Amygdala (tissue), 56 donors: Measurements from ENCODE around the gene FLOT1.
"Not testable (repeated sequence)": the region's sequence is repeated elsewhere in the genome, so short reads cannot be mapped to it uniquely, and the experiment has no call there.

ENCODE experiments used
- DNase-seq, 56 donors: peaks; one replicate each; lab custom pipeline; 2025; lab: John Stamatoyannopoulos, UW

FLOT1 gene

DNA sequence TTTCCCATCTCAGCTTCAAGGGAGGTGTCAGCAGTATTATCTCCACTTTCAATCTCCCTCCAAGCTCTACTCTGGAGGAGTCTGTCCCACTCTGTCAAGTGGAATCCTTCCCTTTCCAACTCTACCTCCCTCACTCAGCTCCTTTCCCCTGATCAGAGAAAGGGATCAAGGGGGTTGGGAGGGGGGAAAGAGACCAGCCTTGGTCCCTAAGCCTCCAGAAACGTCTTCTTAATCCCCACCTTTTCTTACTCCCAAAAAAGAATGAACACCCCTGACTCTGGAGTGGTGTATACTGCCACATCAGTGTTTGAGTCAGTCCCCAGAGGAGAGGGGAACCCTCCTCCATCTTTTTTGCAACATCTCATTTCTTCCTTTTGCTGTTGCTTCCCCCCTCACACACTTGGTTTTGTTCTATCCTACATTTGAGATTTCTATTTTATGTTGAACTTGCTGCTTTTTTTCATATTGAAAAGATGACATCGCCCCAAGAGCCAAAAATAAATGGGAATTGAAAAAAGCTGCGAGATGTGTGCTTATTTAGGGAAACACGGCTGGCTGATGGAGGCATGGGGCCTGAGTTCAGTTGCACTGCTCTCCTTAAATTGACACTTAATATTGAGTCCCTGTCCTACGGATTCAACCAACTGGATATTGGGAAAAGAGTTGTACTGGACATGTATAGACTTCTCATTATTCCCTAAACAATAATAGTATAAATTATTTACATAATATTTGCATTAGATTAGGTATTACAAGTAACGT is 17.4 kb downstream of the FLOT1 start:
- no peak for DNase-seq

DNA sequence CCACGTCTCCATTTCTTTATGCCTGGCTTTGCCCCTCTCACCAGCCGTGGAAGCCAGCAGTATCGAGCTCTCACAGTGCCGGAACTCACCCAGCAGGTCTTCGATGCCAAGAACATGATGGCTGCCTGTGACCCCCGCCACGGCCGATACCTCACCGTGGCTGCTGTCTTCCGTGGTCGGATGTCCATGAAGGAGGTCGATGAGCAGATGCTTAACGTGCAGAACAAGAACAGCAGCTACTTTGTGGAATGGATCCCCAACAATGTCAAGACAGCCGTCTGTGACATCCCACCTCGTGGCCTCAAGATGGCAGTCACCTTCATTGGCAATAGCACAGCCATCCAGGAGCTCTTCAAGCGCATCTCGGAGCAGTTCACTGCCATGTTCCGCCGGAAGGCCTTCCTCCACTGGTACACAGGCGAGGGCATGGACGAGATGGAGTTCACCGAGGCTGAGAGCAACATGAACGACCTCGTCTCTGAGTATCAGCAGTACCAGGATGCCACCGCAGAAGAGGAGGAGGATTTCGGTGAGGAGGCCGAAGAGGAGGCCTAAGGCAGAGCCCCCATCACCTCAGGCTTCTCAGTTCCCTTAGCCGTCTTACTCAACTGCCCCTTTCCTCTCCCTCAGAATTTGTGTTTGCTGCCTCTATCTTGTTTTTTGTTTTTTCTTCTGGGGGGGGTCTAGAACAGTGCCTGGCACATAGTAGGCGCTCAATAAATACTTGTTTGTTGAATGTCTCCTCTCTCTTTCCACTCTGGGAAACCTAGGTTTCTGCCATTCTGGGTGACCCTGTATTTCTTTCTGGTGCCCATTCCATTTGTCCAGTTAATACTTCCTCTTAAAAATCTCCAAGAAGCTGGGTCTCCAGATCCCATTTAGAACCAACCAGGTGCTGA is 18.4 kb downstream of the FLOT1 start:
- not testable (repeated sequence) for DNase-seq

DNA sequence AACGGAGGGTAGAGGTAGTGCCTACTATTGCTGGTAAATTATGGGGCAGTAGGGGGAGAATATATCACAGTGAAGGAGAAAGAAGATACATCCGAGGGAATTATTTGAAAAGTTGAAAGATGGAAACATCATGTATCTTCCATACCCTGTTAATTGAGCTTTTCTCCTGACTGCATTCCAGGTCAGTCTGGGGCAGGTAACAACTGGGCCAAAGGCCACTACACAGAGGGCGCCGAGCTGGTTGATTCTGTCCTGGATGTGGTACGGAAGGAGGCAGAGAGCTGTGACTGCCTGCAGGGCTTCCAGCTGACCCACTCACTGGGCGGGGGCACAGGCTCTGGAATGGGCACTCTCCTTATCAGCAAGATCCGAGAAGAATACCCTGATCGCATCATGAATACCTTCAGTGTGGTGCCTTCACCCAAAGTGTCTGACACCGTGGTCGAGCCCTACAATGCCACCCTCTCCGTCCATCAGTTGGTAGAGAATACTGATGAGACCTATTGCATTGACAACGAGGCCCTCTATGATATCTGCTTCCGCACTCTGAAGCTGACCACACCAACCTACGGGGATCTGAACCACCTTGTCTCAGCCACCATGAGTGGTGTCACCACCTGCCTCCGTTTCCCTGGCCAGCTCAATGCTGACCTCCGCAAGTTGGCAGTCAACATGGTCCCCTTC is 19.2 kb downstream of the FLOT1 start:
- DNase-seq: not testable (repeated sequence)

GRCh38 chr6:30722280-30723112 is 20.0 kb downstream of the FLOT1 start:
- peak in 49 of 56 donors; percentile 11 to 89 (median 62) for DNase-seq

DNA sequence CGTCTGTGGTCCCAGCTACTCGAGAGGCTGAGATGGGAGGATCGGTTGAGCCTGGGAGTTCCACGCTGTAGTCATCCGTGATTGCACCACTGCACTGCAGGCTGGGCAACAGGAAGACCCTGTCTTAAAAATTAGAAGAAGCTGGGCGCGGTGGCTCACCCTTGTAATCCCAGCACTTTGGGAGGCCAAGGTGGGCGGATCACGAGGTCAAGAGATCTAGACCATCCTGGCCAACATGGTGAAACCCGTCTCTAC is 20.5 kb downstream of the FLOT1 start:
- DNase-seq: not testable (repeated sequence)

DNA sequence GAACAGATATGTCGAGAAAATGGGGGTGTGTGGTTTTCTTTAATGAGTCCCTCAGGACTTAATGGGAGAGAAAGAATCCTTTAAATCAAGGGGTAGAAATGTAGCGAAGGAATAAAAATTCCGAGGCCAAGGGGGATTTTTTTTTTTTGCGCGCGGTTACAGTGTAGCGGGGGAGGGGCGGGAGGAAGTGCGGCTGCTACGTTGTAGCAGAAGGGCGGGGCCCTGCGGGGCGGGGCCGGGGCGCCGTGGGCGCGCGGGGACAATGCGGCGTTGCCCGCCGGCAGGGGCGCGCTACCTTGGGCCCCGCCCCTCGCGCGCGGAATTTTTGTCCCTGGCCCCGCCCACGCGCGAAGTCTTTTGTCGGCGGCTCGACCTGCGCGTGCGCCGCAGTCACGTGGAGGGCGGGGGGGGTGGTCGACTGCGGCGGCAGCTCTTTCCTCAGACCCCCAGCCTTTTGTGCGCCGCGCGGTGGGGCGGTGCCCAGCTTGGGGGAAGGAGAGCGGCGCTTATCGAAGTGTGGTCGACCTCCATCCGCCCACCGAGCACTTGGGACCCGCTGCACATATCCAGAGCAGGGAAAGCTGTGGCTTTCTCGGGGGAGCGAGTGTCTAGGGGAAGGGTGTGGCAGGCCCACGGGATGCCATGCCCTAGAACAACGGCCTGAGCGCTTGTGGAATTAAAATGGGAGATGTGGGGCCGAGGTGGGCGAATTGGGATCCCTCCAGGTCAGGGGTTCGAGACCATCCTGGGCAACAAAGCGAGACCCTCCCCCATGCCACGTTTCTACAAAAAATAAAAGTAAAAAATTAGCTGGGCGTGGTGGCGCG is 21.1 kb downstream of the FLOT1 start:
- DNase-seq: peak in 54 of 56 donors; percentile 25 to 89 (median 77)

DNA sequence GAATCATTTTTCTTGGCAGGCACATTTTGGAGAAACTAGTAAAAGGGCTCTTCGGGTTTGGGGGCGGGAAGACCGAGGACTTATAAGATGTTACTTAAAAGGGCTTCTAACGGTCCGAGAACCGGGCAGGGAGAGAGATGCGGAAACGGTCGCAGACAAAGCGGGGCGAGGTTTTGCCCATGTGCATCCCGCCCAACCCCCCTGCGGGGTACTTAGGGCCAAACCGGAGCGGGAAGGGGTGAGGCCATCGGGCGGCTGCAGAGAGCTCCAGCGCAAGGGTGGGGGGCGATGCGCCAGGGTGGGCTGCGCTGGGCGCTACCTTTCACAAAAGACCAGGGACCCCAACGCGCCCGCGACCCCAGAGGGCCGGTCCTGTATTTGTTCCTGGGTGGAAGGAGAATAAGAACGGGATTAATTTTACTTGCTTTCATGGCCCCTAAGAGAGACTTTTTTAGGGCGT is 21.7 kb downstream of the FLOT1 start:
- DNase-seq: peak in 32 of 56 donors; percentile 6 to 59 (median 32)

DNA sequence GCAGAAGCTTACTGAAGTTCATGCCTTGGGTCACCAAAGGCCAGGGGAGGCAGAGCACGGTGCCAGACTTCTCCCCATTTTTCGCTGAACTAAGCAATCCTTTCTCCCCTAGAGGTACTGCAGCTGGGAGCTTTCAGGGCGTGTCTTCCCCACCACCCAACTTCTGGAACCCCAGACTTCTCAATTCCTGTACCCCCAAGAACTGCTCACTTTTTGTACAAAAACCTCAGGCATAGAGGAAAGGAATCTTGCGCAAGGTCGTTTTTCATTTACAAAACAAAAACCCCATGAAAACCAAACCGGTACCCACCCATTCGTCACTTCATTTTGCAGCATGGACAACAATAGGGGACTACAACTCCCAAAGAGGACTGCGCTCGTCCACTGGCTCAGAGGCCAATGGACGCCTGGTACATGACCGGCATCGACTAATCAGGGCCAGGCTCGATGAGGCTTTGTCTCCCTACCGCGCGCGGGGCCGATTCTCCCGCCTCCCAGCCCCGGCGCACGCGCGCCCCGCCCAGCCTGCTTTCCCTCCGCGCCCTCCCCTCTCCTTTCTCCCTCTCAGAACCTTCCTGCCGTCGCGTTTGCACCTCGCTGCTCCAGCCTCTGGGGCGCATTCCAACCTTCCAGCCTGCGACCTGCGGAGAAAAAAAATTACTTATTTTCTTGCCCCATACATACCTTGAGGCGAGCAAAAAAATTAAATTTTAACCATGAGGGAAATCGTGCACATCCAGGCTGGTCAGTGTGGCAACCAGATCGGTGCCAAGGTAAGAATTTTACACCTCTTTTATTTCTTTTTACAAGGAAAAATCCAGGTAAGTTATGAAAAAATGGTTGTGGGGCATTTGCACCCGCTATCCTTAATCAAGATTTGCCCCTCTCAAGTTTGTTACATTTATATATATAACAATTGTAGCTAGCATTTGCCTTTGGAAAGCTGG is 22.4 kb downstream of the FLOT1 start, which contains the start of gene TUBB:
Gene TUBB (plus strand): TSS at position 562 of the 947 bp plus-strand sequence. CDS start 155 bp downstream, at position 717.
- DNase-seq: peak; percentile 53 to 99 (median 96)

GRCh38 chr6:30719356-30719755 is 23.1 kb downstream of the FLOT1 start:
- DNase-seq: no peak

DNA sequence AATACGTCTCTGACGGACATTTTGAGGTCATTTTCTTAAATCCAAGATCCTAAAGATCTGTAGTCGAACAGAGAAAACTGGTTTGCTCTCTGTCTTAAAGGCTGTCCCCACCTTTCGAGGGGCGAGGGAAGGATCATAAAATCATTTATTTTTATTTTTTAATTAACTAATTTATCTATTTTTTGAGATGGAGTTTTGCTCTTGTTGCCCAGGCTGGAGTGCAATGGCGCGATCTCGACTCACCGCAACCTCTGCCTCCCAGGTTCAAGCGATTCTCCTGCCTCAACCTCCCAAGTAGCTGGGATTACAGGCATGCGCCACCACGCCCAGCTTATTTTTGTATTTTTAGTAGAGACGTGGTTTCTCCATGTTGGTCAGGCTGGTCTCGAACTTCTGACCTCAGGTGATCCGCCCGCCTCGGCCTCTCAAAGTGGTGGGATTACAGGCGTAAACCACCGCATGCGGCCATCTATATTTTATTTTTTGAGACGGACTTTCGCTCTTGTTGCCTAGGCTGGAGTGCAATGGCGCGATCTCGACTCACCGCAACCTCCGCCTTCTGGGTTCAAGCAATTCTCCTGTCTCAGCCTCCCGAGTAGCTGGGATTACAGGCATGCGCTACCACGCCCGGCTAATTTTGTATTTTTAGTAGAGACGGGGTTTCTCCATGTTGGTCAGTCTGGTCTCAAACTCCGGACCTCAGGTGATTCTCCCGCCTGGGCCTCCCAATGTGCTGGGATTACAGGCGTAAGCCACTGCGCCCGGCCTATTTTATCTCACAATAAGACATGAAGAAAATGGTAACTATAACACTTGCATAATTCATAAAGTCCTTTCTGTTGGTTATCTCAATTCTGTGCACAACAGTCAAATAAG is 24.4 kb downstream of the FLOT1 start:
- DNase-seq: not testable (repeated sequence)

DNA sequence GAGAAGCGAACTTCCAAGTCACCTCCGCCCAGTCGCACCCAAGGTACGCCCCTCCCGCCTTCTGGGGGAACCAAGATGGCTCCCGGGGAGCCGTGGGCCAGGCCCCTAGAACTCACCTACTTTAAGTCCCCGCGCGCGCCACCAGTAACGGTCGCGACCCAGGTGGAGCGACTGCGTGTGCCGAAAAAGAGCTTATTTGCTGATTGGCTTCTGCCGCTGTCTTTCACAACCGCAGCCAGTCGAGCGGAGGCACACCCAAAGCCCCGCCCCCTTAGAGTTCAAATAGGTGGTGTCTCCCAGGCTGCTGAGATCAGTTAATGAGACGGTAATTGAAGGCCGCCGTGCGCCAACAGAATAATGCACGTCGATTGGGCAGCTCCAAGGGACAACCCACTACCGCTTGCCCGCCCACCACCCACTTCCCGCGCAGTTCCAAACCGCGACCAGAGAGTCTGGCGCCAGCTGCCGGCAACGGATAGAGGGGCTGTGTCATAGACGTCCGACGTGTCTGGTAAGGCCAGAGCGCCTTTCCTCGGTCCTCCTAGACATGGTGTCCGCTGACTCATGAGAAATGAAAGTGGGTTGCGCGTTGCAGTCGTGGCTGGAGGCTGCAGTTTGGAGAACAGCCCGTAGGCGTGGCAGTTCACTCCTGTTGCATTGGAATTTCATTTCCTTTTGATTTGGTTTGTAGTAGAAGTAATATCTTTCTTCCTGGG is 25.2 kb downstream of the FLOT1 start, which contains the start of gene MDC1:
Gene MDC1 (minus strand): TSS at position 153 of the 716 bp plus-strand sequence. CDS start 2,106 bp downstream, outside the sequence.
- peak; percentile 41 to 100 (median 99) for DNase-seq

- DNase-seq: no peak
Measured at GRCh38 chr6:30716879-30717128, 25.7 kb downstream of the FLOT1 start.

- no peak for DNase-seq
Measured at GRCh38 chr6:30714263-30714662, 28.2 kb downstream of the FLOT1 start.

- DNase-seq: no peak
Measured at GRCh38 chr6:30712441-30712945, 30.0 kb downstream of the FLOT1 start.

- no peak for DNase-seq
Measured at GRCh38 chr6:30711758-30712380, 30.6 kb downstream of the FLOT1 start.
